ENCODE results near the gene ZBTB40. TPM values are rescaled to one million over a fixed set of nuclear protein-coding genes. Genes with fewer than 3 reads are reported as not detected.

The ZBTB40 gene
- total RNA-seq, 2 experiments from 2014 or later, result 14.8 to 15.8 TPM

DNA sequence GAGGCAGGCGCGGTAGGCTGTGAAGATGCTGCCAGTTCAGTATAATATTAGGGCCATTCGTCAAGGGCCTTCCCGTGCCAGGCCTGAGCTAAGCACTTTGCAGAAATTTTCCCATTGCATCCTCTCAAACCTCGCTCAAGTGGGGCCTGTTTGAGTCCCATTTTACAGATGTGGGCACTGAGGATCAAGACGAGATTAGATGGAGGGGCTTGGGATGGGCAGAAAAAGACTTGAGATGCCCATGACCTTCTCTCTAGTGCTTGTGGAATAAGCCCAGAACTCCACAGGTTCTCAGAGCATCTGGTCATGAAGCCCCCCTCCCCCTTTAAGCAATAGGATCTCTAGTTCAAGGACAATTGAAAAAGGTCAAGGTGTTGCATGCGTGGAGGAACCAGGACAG, 121.6 kb downstream of the ZBTB40 start:
- Mint-ChIP-seq H3K36me3 (no peaks in the 10 kb centered on the region), H3K4me1 (no peaks in the 10 kb centered on the region), H3K27me3 (no peaks in the 10 kb centered on the region)

DNA sequence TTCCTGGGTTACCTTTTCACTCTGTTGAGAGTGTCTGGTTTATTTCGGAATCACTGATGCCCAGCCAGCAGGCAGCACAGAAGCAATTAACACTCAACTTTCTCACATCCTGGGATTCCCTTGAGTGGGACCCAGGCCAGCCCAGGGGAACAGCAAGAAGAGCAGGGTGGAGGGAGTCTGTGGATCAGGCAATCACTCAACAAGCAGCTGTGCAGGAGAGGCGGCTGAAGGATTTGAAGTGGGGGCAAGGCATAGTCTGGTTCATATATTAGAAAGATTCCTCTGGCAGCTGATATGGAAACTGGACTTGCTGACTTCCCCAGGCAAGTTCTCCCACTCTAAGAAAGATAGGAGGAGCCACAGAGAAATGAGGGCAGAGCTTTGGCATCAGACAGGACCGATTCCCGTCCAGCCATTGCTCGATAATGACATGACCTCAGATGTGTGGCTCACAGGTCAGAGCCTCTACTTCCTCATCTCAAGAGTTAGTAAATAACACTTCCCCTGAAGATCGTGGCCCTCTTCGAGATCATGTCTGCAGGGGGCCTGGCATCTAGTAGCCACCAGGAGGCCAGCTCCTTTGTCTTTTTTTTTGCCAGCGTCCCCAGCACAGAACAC, 124.0 kb downstream of the ZBTB40 start:
- Mint-ChIP-seq H3K27me3 (no peaks in the 10 kb centered on the region), H3K4me1 (no peaks in the 10 kb centered on the region), H3K4me3 (no peak overlapping the region), H3K36me3 (no peaks in the 10 kb centered on the region), H3K27ac (no peak overlapping the region), H3K9me3 (peaks cover 14% of the 10 kb centered on the region)
- no peak for DNase-seq

More for the DNA sequence above, 121.6 kb downstream of the ZBTB40 start:
- Mint-ChIP-seq H3K9me3 (peaks cover 9% of the 10 kb centered on the region), H3K4me3 (no peak overlapping the region), H3K27ac (no peak overlapping the region)
- no peak for DNase-seq

DNA sequence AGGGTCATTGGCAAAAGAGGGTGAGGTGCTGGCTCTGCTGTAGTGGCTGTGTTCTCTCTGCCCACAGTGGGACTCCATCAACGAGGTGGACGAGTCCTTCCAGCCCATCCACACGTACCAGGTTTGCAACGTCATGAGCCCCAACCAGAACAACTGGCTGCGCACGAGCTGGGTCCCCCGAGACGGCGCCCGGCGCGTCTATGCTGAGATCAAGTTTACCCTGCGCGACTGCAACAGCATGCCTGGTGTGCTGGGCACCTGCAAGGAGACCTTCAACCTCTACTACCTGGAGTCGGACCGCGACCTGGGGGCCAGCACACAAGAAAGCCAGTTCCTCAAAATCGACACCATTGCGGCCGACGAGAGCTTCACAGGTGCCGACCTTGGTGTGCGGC, 124.5 kb downstream of the ZBTB40 start:
- H3K4me3 Mint-ChIP-seq, result no peak overlapping the region
- H3K9me3 Mint-ChIP-seq, result peaks cover 14% of the 10 kb centered on the region
- H3K27ac Mint-ChIP-seq, result no peak overlapping the region
- no peak for DNase-seq
- H3K4me1 Mint-ChIP-seq, result no peaks in the 10 kb centered on the region
- no peaks in the 10 kb centered on the region for H3K27me3 Mint-ChIP-seq
- no peaks in the 10 kb centered on the region for H3K36me3 Mint-ChIP-seq

DNA sequence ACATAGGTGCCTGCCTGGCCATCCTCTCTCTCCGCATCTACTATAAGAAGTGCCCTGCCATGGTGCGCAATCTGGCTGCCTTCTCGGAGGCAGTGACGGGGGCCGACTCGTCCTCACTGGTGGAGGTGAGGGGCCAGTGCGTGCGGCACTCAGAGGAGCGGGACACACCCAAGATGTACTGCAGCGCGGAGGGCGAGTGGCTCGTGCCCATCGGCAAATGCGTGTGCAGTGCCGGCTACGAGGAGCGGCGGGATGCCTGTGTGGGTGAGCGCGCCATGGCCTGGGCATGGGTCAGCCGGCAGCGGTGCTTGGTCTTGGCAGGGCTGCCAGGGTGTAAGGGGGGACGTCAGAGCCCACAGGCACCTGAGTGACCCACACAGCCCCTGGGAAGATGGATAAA, 125.0 kb downstream of the ZBTB40 start:
- Mint-ChIP-seq H3K27me3 (no peaks in the 10 kb centered on the region), H3K4me1 (no peaks in the 10 kb centered on the region), H3K27ac (no peak overlapping the region), H3K9me3 (peaks cover 14% of the 10 kb centered on the region), H3K4me3 (no peak overlapping the region), H3K36me3 (no peaks in the 10 kb centered on the region)
- DNase-seq, result no peak

DNA sequence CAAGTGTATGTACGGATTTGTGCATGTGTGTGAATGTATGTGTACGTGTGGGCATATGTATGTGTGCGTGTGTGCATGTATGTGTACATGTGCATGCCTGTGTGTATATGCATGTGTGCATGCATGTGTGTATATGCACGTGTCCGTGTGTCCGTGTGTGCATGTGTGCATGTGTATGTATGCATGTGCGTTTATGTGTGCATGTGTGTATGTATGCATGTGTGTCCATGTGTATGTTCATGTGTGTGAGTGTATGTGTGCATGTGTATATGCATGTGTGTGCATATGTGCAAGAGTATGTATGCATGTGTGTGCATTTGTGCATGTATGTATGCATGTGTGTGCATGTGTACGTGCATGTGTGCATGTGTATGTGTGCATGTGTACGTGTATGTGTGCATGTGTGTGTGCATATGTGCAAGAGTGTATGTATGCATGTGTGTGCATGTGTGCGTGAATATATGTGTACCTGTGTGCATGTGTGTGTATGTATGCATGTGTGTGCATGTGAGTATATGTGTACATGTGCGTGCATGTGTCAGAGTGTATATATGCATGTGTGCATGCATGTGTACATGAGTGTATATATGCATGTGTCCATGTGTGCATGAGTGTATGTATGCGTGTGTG, 127.2 kb downstream of the ZBTB40 start:
- Mint-ChIP-seq H3K36me3 (no peaks in the 10 kb centered on the region), H3K4me1 (no peaks in the 10 kb centered on the region), H3K27ac (no peak overlapping the region), H3K9me3 (peaks cover 14% of the 10 kb centered on the region), H3K27me3 (no peaks in the 10 kb centered on the region), H3K4me3 (no peak overlapping the region)
- no peak for DNase-seq

DNA sequence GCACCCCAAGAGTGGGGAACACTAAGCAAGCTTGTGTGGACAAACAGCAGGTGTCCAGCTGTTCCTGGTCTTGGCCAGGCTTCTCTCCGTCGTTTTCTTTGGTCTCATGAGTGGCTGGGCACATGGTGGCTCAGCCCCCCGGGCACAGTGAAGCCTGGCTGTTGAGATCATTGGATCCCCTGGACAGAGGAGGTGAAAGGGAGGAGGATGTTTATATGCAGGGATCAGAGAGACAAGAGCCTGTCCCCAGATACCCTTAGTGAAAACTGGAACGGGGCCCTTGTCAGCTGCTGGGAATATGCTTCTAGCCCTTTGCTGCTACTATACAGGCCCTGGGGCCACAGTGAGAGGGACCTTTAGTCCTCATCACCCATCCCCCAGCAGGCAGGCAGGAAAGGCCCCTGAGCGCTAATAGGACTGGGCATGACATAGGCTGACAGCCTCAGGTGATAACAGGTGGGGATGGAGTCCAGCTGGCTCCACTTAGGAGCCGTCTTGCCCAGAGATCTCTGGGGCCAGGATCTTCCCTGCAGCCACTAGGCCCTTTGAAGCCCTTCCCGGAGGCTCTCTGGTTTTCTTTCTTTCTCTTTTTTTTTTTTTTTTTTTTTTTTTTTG, 128.0 kb downstream of the ZBTB40 start:
- Mint-ChIP-seq H3K36me3 (no peaks in the 10 kb centered on the region), H3K27ac (no peak overlapping the region), H3K4me3 (no peak overlapping the region), H3K4me1 (no peaks in the 10 kb centered on the region), H3K9me3 (peaks cover 14% of the 10 kb centered on the region), H3K27me3 (no peaks in the 10 kb centered on the region)
- no peak for DNase-seq

Other genes starting within 250 kb of the ZBTB40 start
- not detected for gene EPHA8, start 111.6 kb downstream of the ZBTB40 start, total RNA-seq
- not detected for gene C1QA, start 184.8 kb downstream of the ZBTB40 start, total RNA-seq
- not detected for gene C1QC, start 191.8 kb downstream of the ZBTB40 start, total RNA-seq
- not detected for gene C1QB, start 201.4 kb downstream of the ZBTB40 start, total RNA-seq